Measurements from ENCODE around the gene PADI3.

Gene PADI3

GRCh38 chr1:17243274-17243673 lies 5.6 kb upstream of the PADI3 start:
- no peak for DNase-seq

- DNase-seq: no peak
Observed at GRCh38 chr1:17244821-17245740, 3.8 kb upstream of the PADI3 start.

GRCh38 chr1:17245816-17246325 lies 3.0 kb upstream of the PADI3 start:
- DNase-seq: no peak

GRCh38 chr1:17246971-17247370 lies 1.9 kb upstream of the PADI3 start:
- no peak for DNase-seq

GRCh38 chr1:17250601-17251000 lies 1.7 kb downstream of the PADI3 start:
- DNase-seq: no peak

DNA sequence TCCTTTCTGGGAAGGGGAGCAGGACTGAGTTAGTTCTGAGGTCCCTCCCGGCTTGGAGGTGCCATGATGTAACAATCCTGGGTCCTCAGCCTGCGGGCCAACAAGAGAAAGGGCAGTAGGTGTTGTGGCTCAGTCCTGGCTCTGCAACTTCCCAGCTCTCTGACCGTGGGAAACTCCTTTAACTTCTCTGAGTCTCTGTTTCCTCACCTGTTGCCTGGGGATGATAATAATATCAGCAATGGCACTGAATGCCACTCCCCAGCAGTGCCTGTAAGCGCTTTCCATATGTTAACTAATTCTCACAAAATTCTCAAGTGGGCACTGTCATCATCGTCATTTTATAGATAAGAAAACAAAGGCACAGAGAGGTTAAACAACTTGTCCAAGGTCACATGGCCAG lies 2.3 kb downstream of the PADI3 start:
- no peak for DNase-seq

DNA sequence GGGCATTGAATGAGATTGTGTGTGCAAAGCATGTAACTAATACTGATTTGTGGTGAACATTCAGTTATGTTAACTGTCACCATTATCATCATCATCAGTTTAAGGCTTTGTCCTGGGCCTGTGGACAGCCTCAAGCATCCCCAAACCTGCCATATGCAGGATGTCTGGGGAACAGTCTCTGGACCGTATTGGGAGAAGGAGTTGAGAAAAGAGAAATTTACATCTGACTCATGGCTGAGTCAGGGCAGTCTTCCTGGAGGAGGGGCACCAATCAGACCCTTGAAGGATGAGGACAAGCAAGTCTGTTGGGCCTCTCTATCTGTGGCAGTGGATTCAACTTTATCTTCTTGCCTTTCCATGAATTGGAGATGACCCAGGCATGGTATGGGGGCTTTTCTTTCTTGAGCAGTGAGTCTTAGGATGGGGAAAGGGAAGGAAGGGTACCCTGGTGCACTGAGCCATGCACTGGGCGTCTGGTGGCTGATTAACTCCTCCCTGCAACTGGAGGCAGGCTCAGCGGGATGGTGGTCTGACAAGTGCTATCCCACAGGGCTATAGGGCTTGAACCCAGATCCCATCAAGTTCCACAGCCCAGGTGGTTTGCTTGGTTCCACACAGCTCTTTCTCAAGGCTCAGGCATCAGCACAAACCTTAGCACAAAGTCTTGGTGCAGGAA lies 2.9 kb downstream of the PADI3 start:
- DNase-seq: no peak

DNA sequence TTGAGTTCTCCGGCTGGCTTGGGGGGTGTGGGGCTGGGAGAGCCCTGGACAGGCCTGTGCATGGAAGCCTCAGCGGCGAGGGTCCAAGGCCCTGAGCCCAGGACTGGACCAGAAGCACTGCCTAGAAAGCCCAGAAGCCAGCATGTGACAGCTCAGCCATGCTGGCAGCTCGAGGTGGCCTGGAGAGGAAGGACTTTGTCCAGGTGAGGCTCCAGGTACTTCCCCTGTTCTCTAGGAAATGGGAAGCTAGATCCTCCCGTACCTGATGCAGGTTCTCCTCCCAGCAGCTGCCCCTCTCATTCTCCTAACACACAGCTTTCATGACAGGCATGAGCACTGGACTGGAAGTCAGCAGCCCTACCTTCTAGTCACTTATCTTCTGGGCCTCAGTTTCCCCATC lies 6.4 kb downstream of the PADI3 start:
- DNase-seq: no peak

GRCh38 chr1:17258116-17258757 lies 9.3 kb downstream of the PADI3 start:
- no peak for DNase-seq

- no peak for DNase-seq
Observed at GRCh38 chr1:17258758-17259130, 9.8 kb downstream of the PADI3 start.

DNA sequence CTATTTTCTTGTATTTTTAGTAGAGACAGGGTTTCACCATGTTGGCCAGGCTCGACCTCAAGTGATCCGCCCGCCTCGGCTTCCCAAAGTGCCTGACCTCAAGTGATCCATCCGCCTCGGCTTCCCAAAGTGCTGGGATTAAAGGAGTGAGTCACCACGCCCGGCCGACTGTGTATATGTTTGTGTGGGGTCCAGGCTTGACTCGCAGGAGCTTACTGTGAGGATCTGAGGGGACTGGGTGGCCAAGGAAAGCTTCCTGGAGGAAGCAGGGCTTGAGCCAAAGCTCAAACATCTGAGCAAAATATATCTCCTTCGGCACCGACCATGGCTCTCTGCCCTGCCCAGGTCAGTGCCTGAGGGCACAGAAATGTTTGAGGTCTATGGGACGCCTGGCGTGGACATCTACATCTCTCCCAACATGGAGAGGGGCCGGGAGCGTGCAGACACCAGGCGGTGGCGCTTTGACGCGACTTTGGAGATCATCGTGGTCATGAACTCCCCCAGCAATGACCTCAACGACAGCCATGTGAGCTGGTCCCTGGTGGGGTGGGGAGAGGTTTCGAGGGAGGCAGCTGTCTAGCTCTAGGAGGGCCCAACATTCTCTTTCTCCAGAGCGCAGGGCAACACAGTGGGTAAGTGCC lies 10.5 kb downstream of the PADI3 start:
- no peak for DNase-seq

DNA sequence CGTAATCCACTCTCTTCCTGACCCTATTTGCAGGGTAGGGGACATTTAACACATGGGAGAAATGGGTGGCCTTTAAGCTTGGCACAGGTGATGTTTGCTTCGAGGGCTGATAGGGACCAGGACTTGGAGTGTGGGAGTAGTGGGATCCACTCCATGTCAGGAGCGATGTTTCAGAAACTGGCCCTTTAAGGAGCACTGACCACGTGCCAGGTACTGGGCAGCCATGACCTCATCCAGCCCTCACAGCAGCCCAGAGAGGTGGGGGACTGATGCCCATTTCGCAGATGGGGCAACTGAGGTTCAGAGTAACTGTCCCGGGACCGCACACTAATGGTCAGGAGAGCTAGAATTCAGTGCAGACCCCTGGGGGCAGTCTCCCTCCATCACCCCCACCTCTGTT lies 11.4 kb downstream of the PADI3 start:
- no peak for DNase-seq

- no peak for DNase-seq
Observed at GRCh38 chr1:17260738-17261137, 11.8 kb downstream of the PADI3 start.

GRCh38 chr1:17263936-17264335 lies 15.0 kb downstream of the PADI3 start:
- DNase-seq: no peak

GRCh38 chr1:17264470-17264869 lies 15.6 kb downstream of the PADI3 start:
- no peak for DNase-seq

DNA sequence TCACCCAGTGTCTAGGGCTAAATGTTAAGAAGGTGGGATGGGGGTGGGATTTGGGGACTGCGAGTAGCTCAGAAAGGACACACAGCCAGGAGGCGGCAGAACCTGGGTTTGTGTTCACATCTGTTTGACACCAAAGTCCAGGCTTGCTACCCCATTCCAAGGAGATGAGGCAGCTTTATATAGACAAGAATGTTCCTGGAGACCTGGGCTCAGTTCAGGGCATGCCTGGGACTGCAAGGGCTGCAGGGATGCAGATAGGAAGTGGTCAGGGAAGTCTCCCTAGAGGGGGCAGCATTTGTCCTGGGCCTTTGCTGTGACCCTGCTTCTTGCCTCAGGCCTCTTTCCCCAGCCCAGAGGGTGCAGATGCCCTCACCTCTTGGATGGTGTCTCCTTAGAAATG lies 16.3 kb downstream of the PADI3 start:
- DNase-seq: no peak

GRCh38 chr1:17265950-17266349 lies 17.1 kb downstream of the PADI3 start:
- no peak for DNase-seq

DNA sequence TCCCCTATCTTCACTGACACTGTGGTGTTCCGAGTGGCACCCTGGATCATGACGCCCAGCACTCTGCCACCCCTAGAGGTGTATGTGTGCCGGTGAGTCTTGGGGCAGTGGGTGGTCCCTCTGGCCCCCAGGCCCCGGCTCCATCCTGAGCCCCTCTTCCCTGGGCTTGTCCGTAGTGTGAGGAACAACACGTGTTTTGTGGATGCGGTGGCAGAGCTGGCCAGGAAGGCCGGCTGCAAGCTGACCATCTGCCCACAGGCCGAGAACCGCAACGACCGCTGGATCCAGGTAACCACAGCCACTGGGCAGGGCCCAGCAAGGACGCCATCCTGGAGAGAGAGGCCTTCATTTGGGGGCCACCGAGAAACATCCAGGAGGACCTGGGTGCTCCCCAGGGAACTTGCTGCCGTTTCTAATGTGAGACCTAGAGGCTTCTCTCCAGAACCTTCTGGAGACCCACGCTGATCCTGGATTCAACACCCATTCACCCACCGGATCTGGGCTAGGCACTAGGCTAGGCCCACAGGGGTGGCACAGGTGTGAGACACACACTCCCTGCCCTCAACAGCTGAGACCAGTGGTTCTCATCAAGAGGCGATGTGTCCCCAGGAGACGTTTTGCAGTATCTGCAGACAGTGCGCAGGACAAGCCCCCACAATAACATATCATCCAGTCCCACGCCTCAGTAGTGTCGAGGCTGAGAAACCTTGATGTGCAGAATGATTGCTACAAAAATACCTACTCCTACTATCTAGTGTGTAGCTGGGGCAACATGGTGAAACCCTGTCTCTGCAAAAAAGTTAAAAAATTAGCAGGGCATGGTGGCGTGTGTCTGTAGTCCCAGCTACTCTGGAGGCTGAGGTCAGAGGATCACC lies 22.2 kb downstream of the PADI3 start:
- DNase-seq: no peak

DNA sequence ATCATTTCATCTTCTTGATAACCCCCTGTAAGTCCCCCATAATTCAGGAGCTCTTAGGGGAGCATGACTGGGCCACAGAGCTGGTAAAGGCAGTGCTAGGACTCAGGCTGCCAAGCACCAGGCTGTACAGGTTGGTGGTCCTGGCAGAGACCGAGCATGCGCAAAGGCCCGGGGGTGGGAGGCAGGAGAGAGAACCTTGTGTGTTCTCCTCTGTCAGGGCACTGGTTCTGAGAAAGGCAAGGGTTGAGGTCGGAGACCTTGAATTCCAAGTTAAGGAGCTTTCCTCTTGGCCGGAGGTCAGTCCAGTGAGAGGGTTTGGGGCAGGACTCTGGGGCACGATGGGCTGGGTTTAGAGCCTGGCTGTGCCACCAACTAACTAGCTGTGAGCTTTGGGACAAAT lies 23.2 kb downstream of the PADI3 start:
- DNase-seq: no peak

GRCh38 chr1:17272646-17273045 lies 23.7 kb downstream of the PADI3 start:
- no peak for DNase-seq

DNA sequence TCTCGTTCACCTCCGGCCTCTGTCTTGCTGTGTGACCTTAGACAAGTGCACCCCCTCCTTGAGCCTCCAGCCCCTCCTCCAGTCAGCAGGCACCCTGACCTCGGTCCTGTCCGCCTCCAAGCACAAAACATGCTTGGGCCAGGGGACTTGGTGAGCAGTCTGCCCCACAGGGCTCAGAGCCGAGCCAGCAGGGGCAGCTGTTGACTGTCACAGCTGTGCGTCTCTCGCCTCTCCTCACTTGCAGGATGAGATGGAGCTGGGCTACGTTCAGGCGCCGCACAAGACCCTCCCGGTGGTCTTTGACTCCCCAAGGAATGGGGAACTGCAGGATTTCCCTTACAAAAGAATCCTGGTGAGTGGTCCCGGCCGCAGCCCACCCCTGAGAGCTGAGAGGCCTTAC lies 24.2 kb downstream of the PADI3 start:
- DNase-seq: no peak

Data from NCI-H187 treated with DMSO at 0.1 percent for 48 hours (cell line).